Keratinocyte (primary cell): Measurements from ENCODE around the gene SLC25A21.

Experiments
- CTCF ChIP-seq, 3 experiments: IDR thresholded peaks in 1 of 3; conservative IDR thresholded peaks in 1 of 3; optimal IDR thresholded peaks in 1 of 3; 2 replicates in 2 of 3; 3 replicates in 1 of 3; pipeline versions ENCODE3 to v1.5.1; 2011; ENCODE audit warnings: low read length in 3 of 3, mild to moderate bottlenecking in 3 of 3, moderate library complexity in 2 of 3, control low read depth in 1 of 3, inconsistent platforms in 1 of 3; ENCODE audit not compliant: insufficient read depth in 2 of 3; ENCODE audit errors: extremely low read depth in 1 of 3
- EZH2 ChIP-seq: IDR thresholded peaks from one replicate; pipeline ENCODE4 v1.6.1; 2012; ENCODE audit warnings: inconsistent platforms, mild to moderate bottlenecking, low read length, moderate library complexity

DNA sequence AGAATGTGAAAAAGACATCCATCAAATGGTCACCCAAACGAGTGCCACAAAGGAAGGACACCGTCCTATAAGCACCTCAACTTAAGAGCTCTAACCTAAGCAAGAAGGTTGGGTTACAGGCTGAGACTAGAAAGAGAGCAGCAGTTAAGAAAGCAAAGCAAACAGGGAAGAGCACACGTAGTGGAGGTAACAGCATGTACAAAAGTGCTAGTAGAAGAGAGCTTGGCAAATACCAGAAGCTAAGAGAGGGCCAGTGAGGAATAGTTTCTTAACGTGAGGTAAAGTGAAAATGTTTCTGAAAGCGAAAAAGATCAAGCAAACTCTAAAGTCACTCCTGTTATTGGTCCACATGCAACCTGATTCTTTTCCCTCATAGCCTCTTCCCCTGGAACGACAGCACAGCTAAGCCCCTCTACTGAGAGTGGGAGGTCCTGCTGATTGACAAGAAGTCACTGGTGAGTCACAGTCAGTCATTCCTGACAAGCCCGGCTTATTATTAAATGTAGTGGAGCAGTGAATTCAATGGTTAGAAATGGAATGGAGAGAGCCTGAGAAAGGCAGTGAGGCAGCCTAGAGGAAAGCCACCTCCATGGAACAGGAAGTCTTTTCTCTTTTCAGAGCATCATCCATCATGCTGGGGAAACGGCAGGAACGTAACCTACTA, 204.4 kb downstream of the SLC25A21 start:
- TF ChIP-seq CTCF (optimal IDR thresholded peaks at IDR 0.05 in 1 of 3, IDR thresholded peaks at IDR 0.05 in 1 of 3, conservative IDR thresholded peaks at IDR 0.05 in 1 of 3; ENCODE audit: extremely low read depth in 1 of 3, insufficient read depth in 2 of 3, low read length in 3 of 3) = no peak
- TF ChIP-seq EZH2 = no peak
